GM12878 (cell line): ENCODE results near the gene OXA1L. TPM values are rescaled to one million over a fixed set of nuclear protein-coding genes. Genes with fewer than 3 reads are reported as not detected.

Experiments
- ATF7 ChIP-seq: fragments of 450-650 bp; IDR thresholded peaks from 2 replicates; pipeline ENCODE4 v1.6.1; 2016; ENCODE audit warnings: low read depth, mild to moderate bottlenecking
- CEBPB ChIP-seq, 2 experiments: fragments of 150-350 bp in 1 of 2; IDR thresholded peaks; 2 replicates each; pipeline ENCODE4 v1.6.1; 2012 to 2014; ENCODE audit warnings: low read depth in 2 of 2, low read length in 2 of 2, borderline replicate concordance in 1 of 2, inconsistent platforms in 1 of 2
- EED ChIP-seq: sonication (generic); IDR thresholded peaks from 2 replicates; pipeline ENCODE4 v1.6.1; 2016; ENCODE audit warnings: antibody characterized with exemption, low read depth
- EGR1 ChIP-seq, 2 experiments: IDR thresholded peaks; 1 replicate in 1 of 2; 2 replicates in 1 of 2; pipeline ENCODE4 v1.6.1; 2011 to 2012; ENCODE audit warnings: low read depth in 2 of 2, low read length in 2 of 2, borderline replicate concordance in 1 of 2, mild to moderate bottlenecking in 1 of 2, moderate library complexity in 1 of 2
- GABPA ChIP-seq: IDR thresholded peaks from 2 replicates; pipeline ENCODE4 v1.6.1; 2014; ENCODE audit warnings: antibody characterized with exemption, low read depth, mild to moderate bottlenecking, inconsistent platforms
- HDGF ChIP-seq: fragments of 450-650 bp; IDR thresholded peaks from 2 replicates; pipeline ENCODE4 v1.6.1; 2016; ENCODE audit warnings: antibody characterized with exemption
- IKZF1 ChIP-seq: fragments of 450-650 bp; conservative IDR thresholded peaks from 2 replicates; pipeline ENCODE4 v1.6.1; 2017; ENCODE audit warnings: antibody characterized with exemption, mild to moderate bottlenecking
- LARP7 ChIP-seq: fragments of 450-650 bp; IDR thresholded peaks from 2 replicates; pipeline ENCODE4 v1.6.1; 2017; ENCODE audit warnings: mild to moderate bottlenecking
- MTA2 ChIP-seq: fragments of 450-650 bp; IDR thresholded peaks from 2 replicates; pipeline ENCODE4 v1.6.1; 2016; ENCODE audit warnings: low read depth, mild to moderate bottlenecking, moderate library complexity
- NFIC ChIP-seq: IDR thresholded peaks from 2 replicates; pipeline ENCODE4 v1.6.1; 2012; ENCODE audit warnings: low read depth, mild to moderate bottlenecking, inconsistent platforms, low read length, moderate library complexity
- POU2F2 ChIP-seq: IDR thresholded peaks from 3 replicates; pipeline ENCODE4 v1.6.1; 2011; ENCODE audit warnings: low read depth, mild to moderate bottlenecking, low read length, borderline replicate concordance
- RBBP5 ChIP-seq: fragments of 200-600 bp; sonication (generic); conservative IDR thresholded peaks from 2 replicates; pipeline ENCODE4 v1.6.1; 2016
- SP1 ChIP-seq: IDR thresholded peaks from one replicate; pipeline ENCODE4 v1.6.1; 2011; ENCODE audit warnings: low read depth, low read length
- SREBF1 ChIP-seq: IDR thresholded peaks from 2 replicates; pipeline ENCODE4 v1.6.1; 2012; ENCODE audit warnings: mild to moderate bottlenecking, low read length
- STAT1 ChIP-seq: fragments of 450-650 bp; conservative IDR thresholded peaks from 2 replicates; pipeline ENCODE4 v1.6.1; 2014; ENCODE audit warnings: antibody characterized with exemption, mild to moderate bottlenecking
- STAT3 ChIP-seq: IDR thresholded peaks from 2 replicates; pipeline ENCODE4 v1.6.1; 2011; ENCODE audit warnings: low read depth, low read length, improper control_type of control experiment
- ZBED1 ChIP-seq: IDR thresholded peaks from 2 replicates; pipeline ENCODE4 v1.6.1; 2016; ENCODE audit warnings: borderline replicate concordance
- ZNF217 ChIP-seq: fragments of 450-650 bp; IDR thresholded peaks from 2 replicates; pipeline ENCODE4 v1.6.1; 2017; ENCODE audit warnings: antibody characterized with exemption, mild to moderate bottlenecking
- ZNF622 ChIP-seq: fragments of 450-650 bp; IDR thresholded peaks from 2 replicates; pipeline ENCODE4 v1.6.1; 2017; ENCODE audit warnings: mild to moderate bottlenecking, inconsistent platforms
- polyA plus RNA-seq, 11 experiments: library from polyadenylated mRNA; depleted of rRNA in 4 of 11; unstranded in 6 of 11; stranded (reverse) in 5 of 11; fragments of >200 nt; fragmentation: Nextera tagmentation in 4 of 11; fragmentation: Illumina TruSeq in 1 of 11; extraction: Ambion mirVana in 4 of 11; extraction: Trizol in 1 of 11; gene quantifications; 1 replicate in 1 of 11; 2 replicates in 10 of 11; pipeline versions ENCODE4 v1.2.1 to v1.2.3, GENCODE V29; 2011 to 2016; ENCODE audit warnings: inconsistent platforms in 2 of 11, missing spikeins in 2 of 11, low read depth in 1 of 11
- total RNA-seq, 4 experiments: library from RNA; depleted of rRNA in 3 of 4; stranded (reverse); fragments of >200 nt in 3 of 4; fragmentation: Illumina TruSeq in 1 of 4; extraction: Trizol in 1 of 4; gene quantifications; 2 replicates each; pipeline versions ENCODE4 v1.2.1 to v1.2.3, GENCODE V29; 2013 to 2021
- TF ChIP-seq, protein P1 (sequence below): IDR thresholded peaks from 2 replicates; pipeline ENCODE4 v1.6.1; 2011; ENCODE audit warnings: low read depth, low read length, improper control_type of control experiment, borderline replicate concordance
- TF ChIP-seq, protein P2 (sequence below): fragments of 450-650 bp; formaldehyde crosslinking; IDR thresholded peaks from 2 replicates; pipeline ENCODE4 v1.4.0; 2020; ENCODE audit warnings: mild to moderate bottlenecking, moderate library complexity
- TF ChIP-seq, protein P3 (sequence below): fragments of 450-650 bp; IDR thresholded peaks from 2 replicates; pipeline ENCODE4 v1.6.1; 2017; ENCODE audit warnings: mild to moderate bottlenecking, moderate library complexity
- TF ChIP-seq, protein P4 (sequence below): IDR thresholded peaks from 2 replicates; pipeline ENCODE4 v1.6.1; 2012; ENCODE audit warnings: low read depth, low read length, improper control_type of control experiment

OXA1L gene
- total and polyA plus RNA-seq, 10 of the 15 experiments (the other 5 are each of a cell fraction or from before 2014, with no cell fraction given) = 105 to 289 (median 146) TPM

GRCh38 chr14:22737052-22737451 lies 29.4 kb upstream of the OXA1L start (continued):
- TF ChIP-seq, protein P1, sequence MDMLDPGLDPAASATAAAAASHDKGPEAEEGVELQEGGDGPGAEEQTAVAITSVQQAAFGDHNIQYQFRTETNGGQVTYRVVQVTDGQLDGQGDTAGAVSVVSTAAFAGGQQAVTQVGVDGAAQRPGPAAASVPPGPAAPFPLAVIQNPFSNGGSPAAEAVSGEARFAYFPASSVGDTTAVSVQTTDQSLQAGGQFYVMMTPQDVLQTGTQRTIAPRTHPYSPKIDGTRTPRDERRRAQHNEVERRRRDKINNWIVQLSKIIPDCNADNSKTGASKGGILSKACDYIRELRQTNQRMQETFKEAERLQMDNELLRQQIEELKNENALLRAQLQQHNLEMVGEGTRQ = no peak
- TF ChIP-seq ZNF622 (no peak), NFIC (no peak; the same call in 1 of the 2 replicates), ZBED1 (no peak), ATF7 (0 out of 2 replicates have a peak, but pooled peaks have one; percentile 12), POU2F2 (no peak), EED (peak; percentile 68; the same call in 1 of the 2 replicates), STAT1 (no peak), MTA2 (no peak), GABPA (no peak), EGR1 (IDR thresholded peaks at IDR 0.05; ENCODE audit: borderline replicate concordance in 1 of 2, low read depth in 2 of 2, low read length in 2 of 2) (no peak), SP1 (no peak), HDGF (no peak), LARP7 (no peak), RBBP5 (no peak), SREBF1 (no peak), IKZF1 (peak; percentile 36), ZNF217 (no peak), STAT3 (no peak), CEBPB (IDR thresholded peaks at IDR 0.05; ENCODE audit: borderline replicate concordance in 1 of 2, low read depth in 2 of 2, low read length in 2 of 2) (no peak)
- TF ChIP-seq, protein P2, sequence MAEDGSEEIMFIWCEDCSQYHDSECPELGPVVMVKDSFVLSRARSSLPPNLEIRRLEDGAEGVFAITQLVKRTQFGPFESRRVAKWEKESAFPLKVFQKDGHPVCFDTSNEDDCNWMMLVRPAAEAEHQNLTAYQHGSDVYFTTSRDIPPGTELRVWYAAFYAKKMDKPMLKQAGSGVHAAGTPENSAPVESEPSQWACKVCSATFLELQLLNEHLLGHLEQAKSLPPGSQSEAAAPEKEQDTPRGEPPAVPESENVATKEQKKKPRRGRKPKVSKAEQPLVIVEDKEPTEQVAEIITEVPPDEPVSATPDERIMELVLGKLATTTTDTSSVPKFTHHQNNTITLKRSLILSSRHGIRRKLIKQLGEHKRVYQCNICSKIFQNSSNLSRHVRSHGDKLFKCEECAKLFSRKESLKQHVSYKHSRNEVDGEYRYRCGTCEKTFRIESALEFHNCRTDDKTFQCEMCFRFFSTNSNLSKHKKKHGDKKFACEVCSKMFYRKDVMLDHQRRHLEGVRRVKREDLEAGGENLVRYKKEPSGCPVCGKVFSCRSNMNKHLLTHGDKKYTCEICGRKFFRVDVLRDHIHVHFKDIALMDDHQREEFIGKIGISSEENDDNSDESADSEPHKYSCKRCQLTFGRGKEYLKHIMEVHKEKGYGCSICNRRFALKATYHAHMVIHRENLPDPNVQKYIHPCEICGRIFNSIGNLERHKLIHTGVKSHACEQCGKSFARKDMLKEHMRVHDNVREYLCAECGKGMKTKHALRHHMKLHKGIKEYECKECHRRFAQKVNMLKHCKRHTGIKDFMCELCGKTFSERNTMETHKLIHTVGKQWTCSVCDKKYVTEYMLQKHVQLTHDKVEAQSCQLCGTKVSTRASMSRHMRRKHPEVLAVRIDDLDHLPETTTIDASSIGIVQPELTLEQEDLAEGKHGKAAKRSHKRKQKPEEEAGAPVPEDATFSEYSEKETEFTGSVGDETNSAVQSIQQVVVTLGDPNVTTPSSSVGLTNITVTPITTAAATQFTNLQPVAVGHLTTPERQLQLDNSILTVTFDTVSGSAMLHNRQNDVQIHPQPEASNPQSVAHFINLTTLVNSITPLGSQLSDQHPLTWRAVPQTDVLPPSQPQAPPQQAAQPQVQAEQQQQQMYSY (CRISPR knock-in tag) = no peak
- TF ChIP-seq, protein P3, sequence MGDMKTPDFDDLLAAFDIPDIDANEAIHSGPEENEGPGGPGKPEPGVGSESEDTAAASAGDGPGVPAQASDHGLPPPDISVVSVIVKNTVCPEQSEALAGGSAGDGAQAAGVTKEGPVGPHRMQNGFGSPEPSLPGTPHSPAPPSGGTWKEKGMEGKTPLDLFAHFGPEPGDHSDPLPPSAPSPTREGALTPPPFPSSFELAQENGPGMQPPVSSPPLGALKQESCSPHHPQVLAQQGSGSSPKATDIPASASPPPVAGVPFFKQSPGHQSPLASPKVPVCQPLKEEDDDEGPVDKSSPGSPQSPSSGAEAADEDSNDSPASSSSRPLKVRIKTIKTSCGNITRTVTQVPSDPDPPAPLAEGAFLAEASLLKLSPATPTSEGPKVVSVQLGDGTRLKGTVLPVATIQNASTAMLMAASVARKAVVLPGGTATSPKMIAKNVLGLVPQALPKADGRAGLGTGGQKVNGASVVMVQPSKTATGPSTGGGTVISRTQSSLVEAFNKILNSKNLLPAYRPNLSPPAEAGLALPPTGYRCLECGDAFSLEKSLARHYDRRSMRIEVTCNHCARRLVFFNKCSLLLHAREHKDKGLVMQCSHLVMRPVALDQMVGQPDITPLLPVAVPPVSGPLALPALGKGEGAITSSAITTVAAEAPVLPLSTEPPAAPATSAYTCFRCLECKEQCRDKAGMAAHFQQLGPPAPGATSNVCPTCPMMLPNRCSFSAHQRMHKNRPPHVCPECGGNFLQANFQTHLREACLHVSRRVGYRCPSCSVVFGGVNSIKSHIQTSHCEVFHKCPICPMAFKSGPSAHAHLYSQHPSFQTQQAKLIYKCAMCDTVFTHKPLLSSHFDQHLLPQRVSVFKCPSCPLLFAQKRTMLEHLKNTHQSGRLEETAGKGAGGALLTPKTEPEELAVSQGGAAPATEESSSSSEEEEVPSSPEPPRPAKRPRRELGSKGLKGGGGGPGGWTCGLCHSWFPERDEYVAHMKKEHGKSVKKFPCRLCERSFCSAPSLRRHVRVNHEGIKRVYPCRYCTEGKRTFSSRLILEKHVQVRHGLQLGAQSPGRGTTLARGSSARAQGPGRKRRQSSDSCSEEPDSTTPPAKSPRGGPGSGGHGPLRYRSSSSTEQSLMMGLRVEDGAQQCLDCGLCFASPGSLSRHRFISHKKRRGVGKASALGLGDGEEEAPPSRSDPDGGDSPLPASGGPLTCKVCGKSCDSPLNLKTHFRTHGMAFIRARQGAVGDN = peak; percentile 37; the same call in 1 of the 2 replicates
- TF ChIP-seq, protein P4, sequence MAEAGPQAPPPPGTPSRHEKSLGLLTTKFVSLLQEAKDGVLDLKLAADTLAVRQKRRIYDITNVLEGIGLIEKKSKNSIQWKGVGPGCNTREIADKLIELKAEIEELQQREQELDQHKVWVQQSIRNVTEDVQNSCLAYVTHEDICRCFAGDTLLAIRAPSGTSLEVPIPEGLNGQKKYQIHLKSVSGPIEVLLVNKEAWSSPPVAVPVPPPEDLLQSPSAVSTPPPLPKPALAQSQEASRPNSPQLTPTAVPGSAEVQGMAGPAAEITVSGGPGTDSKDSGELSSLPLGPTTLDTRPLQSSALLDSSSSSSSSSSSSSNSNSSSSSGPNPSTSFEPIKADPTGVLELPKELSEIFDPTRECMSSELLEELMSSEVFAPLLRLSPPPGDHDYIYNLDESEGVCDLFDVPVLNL = no peak
